HepG2 (cell line): ENCODE data around the gene TMEM63B.

Experiments
- KDM5A ChIP-seq: fragments of 200-600 bp; sonication (generic); IDR thresholded peaks from 2 replicates; pipeline ENCODE4 v1.7.0; 2018; ENCODE audit warnings: antibody characterized with exemption, mild to moderate bottlenecking, low read length, borderline replicate concordance
- NBN ChIP-seq: fragments of 450-650 bp; conservative IDR thresholded peaks from 2 replicates; pipeline ENCODE4 v1.6.1; 2017
- PRDM10 ChIP-seq: sonication (generic); formaldehyde crosslinking; IDR thresholded peaks from 2 replicates; pipeline ENCODE4 v1.4.0; 2020; ENCODE audit warnings: low read depth, missing genetic modification reagents
- TCF7 ChIP-seq: sonication (generic); IDR thresholded peaks from 2 replicates; pipeline ENCODE4 v1.6.1; 2016; ENCODE audit warnings: antibody characterized with exemption, low read depth
- ZNF605 ChIP-seq: sonication (generic); formaldehyde crosslinking; IDR thresholded peaks from 2 replicates; pipeline ENCODE4 v1.8.0; 2022; ENCODE audit warnings: mild to moderate bottlenecking, missing genetic modification reagents
- TF ChIP-seq, protein P1 (sequence below): sonication (generic); formaldehyde crosslinking; IDR thresholded peaks from 2 replicates; pipeline ENCODE4 v1.4.0; 2020; ENCODE audit warnings: mild to moderate bottlenecking, missing genetic modification reagents
- TF ChIP-seq, protein P2 (sequence below), 2 experiments: fragments of 450-650 bp in 1 of 2; sonication (generic) in 1 of 2; formaldehyde crosslinking in 1 of 2; IDR thresholded peaks; 2 replicates each; pipeline versions ENCODE4 v1.6.1 to v1.8.0; 2016 to 2022; ENCODE audit warnings: antibody characterized with exemption in 1 of 2, mild to moderate bottlenecking in 1 of 2, missing genetic modification reagents in 1 of 2

- TF ChIP-seq ZNF605 (CRISPR knock-in tag) = no peak
- TF ChIP-seq TCF7 = no peak
- TF ChIP-seq KDM5A = no peak
- TF ChIP-seq, protein P1, sequence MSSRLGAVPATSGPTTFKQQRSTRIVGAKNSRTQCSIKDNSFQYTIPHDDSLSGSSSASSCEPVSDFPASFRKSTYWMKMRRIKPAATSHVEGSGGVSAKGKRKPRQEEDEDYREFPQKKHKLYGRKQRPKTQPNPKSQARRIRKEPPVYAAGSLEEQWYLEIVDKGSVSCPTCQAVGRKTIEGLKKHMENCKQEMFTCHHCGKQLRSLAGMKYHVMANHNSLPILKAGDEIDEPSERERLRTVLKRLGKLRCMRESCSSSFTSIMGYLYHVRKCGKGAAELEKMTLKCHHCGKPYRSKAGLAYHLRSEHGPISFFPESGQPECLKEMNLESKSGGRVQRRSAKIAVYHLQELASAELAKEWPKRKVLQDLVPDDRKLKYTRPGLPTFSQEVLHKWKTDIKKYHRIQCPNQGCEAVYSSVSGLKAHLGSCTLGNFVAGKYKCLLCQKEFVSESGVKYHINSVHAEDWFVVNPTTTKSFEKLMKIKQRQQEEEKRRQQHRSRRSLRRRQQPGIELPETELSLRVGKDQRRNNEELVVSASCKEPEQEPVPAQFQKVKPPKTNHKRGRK (CRISPR knock-in tag) = no peak
- TF ChIP-seq, protein P2, sequence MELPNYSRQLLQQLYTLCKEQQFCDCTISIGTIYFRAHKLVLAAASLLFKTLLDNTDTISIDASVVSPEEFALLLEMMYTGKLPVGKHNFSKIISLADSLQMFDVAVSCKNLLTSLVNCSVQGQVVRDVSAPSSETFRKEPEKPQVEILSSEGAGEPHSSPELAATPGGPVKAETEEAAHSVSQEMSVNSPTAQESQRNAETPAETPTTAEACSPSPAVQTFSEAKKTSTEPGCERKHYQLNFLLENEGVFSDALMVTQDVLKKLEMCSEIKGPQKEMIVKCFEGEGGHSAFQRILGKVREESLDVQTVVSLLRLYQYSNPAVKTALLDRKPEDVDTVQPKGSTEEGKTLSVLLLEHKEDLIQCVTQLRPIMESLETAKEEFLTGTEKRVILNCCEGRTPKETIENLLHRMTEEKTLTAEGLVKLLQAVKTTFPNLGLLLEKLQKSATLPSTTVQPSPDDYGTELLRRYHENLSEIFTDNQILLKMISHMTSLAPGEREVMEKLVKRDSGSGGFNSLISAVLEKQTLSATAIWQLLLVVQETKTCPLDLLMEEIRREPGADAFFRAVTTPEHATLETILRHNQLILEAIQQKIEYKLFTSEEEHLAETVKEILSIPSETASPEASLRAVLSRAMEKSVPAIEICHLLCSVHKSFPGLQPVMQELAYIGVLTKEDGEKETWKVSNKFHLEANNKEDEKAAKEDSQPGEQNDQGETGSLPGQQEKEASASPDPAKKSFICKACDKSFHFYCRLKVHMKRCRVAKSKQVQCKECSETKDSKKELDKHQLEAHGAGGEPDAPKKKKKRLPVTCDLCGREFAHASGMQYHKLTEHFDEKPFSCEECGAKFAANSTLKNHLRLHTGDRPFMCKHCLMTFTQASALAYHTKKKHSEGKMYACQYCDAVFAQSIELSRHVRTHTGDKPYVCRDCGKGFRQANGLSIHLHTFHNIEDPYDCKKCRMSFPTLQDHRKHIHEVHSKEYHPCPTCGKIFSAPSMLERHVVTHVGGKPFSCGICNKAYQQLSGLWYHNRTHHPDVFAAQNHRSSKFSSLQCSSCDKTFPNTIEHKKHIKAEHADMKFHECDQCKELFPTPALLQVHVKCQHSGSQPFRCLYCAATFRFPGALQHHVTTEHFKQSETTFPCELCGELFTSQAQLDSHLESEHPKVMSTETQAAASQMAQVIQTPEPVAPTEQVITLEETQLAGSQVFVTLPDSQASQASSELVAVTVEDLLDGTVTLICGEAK (IDR thresholded peaks at IDR 0.05) = no peak
- TF ChIP-seq, protein P2 (CRISPR knock-in tag; IDR thresholded peaks at IDR 0.05) = no peak
- no peak for TF ChIP-seq NBN
- no peak for TF ChIP-seq PRDM10 (CRISPR knock-in tag)
Measured at GRCh38 chr6:44154067-44154466, 26.7 kb downstream of the TMEM63B start.
